Activated CD8-positive, alpha-beta T cell treated with anti-CD3 and anti-CD28 coated beads for 36 hours (primary cell): ENCODE results near the gene GPR31. TPM values are rescaled to one million over a fixed set of nuclear protein-coding genes. Genes with fewer than 3 reads are reported as not detected.

ENCODE experiments used
- ATAC-seq: fragments of 200-7000 bp; cut with Tn5 transposase; one replicate; pipeline ENCODE4 v1.10.0; 2021; ENCODE audit warnings: mild to moderate bottlenecking, moderate library complexity
- CTCF ChIA-PET: fragments of 350-600 bp; sonication (Branson Sonifier 250); formaldehyde crosslinking; loops from one replicate; lab custom pipeline; 2021; ENCODE audit warnings: antibody characterized with exemption; lab: Charles Lee
- POLR2A ChIA-PET: fragments of 350-600 bp; sonication (Branson Sonifier 250); formaldehyde crosslinking; loops from one replicate; lab custom pipeline; 2021; ENCODE audit warnings: antibody characterized with exemption; lab: Charles Lee
- DNase-seq: peaks from one replicate; pipeline ENCODE4 v3.0.0-alpha.2; 2020
- H3K27ac Mint-ChIP-seq: one replicate; pipeline ENCODE4 v1.8.0; 2021; ENCODE audit warnings: mild to moderate bottlenecking, mixed read lengths
- H3K27me3 Mint-ChIP-seq: one replicate; pipeline ENCODE4 v1.8.0; 2021; ENCODE audit warnings: mixed read lengths
- H3K36me3 Mint-ChIP-seq: one replicate; pipeline ENCODE4 v1.8.0; 2021; ENCODE audit warnings: low read depth, mixed read lengths
- H3K4me1 Mint-ChIP-seq: one replicate; pipeline ENCODE4 v1.8.0; 2021; ENCODE audit warnings: low read depth, mixed read lengths
- H3K4me3 Mint-ChIP-seq: one replicate; pipeline ENCODE4 v1.8.0; 2021; ENCODE audit warnings: mild to moderate bottlenecking, moderate library complexity, mixed read lengths
- H3K9me3 Mint-ChIP-seq: one replicate; pipeline ENCODE4 v1.8.0; 2021; ENCODE audit warnings: mixed read lengths
- CTCF ChIP-seq: fragments of 200-600 bp; IDR thresholded peaks from one replicate; pipeline ENCODE4 v1.8.0; 2022; ENCODE audit warnings: antibody characterized with exemption, mild to moderate bottlenecking
- intact Hi-C: fragments of 100-400 bp; cut with micrococcal nuclease; formaldehyde crosslinking; loops from one replicate; pipeline ENCODE4 v1.10.0; 2022
- total RNA-seq, 2 experiments: library from RNA; stranded (reverse); gene quantifications; one replicate each; pipeline ENCODE4 v1.2.3, GENCODE V29; 2021

The GPR31 gene
- total RNA-seq, 2 experiments from 2014 or later, result not detected

- ATAC-seq, result peak; percentile 59
- intact Hi-C loops, result no loop called here
- no peaks in the 10 kb centered on the region for H3K36me3 Mint-ChIP-seq
- POLR2A ChIA-PET, result interaction anchor here (1.4 kb wide), 1 partner anchor 10 kb away, joined by 3 read pairs; no protein-coding TSS in a partner anchor
- CTCF ChIA-PET, result no interaction called here
- peaks cover 22% of the 10 kb centered on the region for H3K4me1 Mint-ChIP-seq
- H3K27me3 Mint-ChIP-seq, result no peaks in the 10 kb centered on the region
- H3K4me3 Mint-ChIP-seq, result peak overlapping the region; percentile 50
- DNase-seq, result peak; percentile 65
- no peaks in the 10 kb centered on the region for H3K9me3 Mint-ChIP-seq
- peak overlapping the region; percentile 55 for H3K27ac Mint-ChIP-seq
- TF ChIP-seq CTCF, result no peak
Observed at GRCh38 chr6:167152862-167153261, 4.9 kb downstream of the GPR31 start.

- no peak for TF ChIP-seq CTCF
- CTCF ChIA-PET, result interaction anchor here (1.8 to 1.9 kb wide), 2 partner anchors 10 to 377 kb away, joined by 4 to 5 read pairs; no protein-coding TSS in a partner anchor
- no peak for ATAC-seq
- Mint-ChIP-seq H3K27me3 (peaks cover under 1% of the 10 kb centered on the region), H3K4me3 (no peak overlapping the region), H3K9me3 (no peaks in the 10 kb centered on the region), H3K4me1 (peaks cover 22% of the 10 kb centered on the region), H3K36me3 (no peaks in the 10 kb centered on the region), H3K27ac (no peak overlapping the region)
- POLR2A ChIA-PET, result no interaction called here
- intact Hi-C loops, result no loop called here
- DNase-seq, result no peak
Observed at GRCh38 chr6:167151648-167152047, 6.1 kb downstream of the GPR31 start.

GRCh38 chr6:167150941-167151549, 6.7 kb downstream of the GPR31 start:
- peak; percentile 62 for ATAC-seq
- no peaks in the 10 kb centered on the region for H3K9me3 Mint-ChIP-seq

GRCh38 chr6:167148997-167149396, 8.8 kb downstream of the GPR31 start:
- POLR2A ChIA-PET, result no interaction called here

More at GRCh38 chr6:167150941-167151549, 6.7 kb downstream of the GPR31 start:
- Mint-ChIP-seq H3K4me3 (no peak overlapping the region), H3K36me3 (no peaks in the 10 kb centered on the region), H3K27me3 (peaks cover 4% of the 10 kb centered on the region), H3K4me1 (peaks cover 22% of the 10 kb centered on the region), H3K27ac (peak overlapping the region; percentile 15)
- peak; percentile 48 for DNase-seq
- POLR2A ChIA-PET, result no interaction called here
- CTCF ChIA-PET, result interaction anchor here (1.8 to 1.9 kb wide), 2 partner anchors 9 to 376 kb away, joined by 4 to 5 read pairs; no protein-coding TSS in a partner anchor
- intact Hi-C loops, result no loop called here
- TF ChIP-seq CTCF, result no peak

More at GRCh38 chr6:167148997-167149396, 8.8 kb downstream of the GPR31 start:
- no peaks in the 10 kb centered on the region for H3K36me3 Mint-ChIP-seq
- no peak overlapping the region for H3K27ac Mint-ChIP-seq
- no peak for DNase-seq
- intact Hi-C loops, result no loop called here
- no peak for ATAC-seq
- no peak for TF ChIP-seq CTCF
- H3K4me1 Mint-ChIP-seq, result peaks cover 22% of the 10 kb centered on the region
- peaks cover 5% of the 10 kb centered on the region for H3K27me3 Mint-ChIP-seq
- H3K9me3 Mint-ChIP-seq, result no peaks in the 10 kb centered on the region
- H3K4me3 Mint-ChIP-seq, result no peak overlapping the region
- CTCF ChIA-PET, result no interaction called here
